ENCODE results near the gene BLOC1S6. TPM values are rescaled to one million over a fixed set of nuclear protein-coding genes. Genes with fewer than 3 reads are reported as not detected.

Gene BLOC1S6
- total and polyA plus RNA-seq, 4 experiments from 2014 or later = 38.8 to 43.9 (median 41.8) TPM

DNA sequence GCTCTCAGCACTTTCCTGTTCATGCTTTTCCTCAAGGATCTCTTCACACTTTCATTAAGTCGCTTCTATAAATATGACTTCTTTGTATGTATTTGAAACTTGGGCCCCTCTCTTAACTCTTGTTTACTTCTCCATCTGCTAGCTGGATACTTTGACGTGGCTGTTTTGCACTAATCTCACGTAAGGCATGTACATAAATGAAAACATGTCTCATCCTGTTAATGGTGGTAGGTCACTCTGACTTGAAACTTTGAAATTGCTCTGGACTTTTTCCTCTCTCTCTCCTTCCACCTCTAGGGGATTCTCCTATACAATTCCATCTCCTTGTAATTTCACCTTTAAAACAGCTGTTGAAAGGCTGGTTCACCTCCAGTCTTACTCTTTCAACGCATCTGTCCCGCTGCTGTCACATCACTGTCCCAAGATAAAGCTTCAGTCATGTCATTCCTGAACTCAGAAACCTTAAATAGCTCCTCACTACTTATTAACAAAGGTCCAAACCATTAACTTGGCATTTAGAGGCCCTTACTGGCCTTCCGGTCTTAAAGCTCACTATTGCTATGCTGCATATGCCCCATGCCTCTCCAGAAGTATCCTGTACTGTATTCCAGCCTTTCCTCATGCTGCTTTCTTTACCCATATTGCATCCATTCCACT lies 1.2 kb downstream of the BLOC1S6 start:
- H3K27ac ChIP-seq (ENCODE audit: low read depth, low read length) = peak overlapping the region; percentile 95
- peaks cover 44% of the 10 kb centered on the region for H3K4me1 ChIP-seq (ENCODE audit: insufficient read depth, low read length)
- no peaks in the 10 kb centered on the region for H3K27me3 ChIP-seq (ENCODE audit: insufficient read depth, low read length)
- CTCF ChIA-PET (ENCODE audit: partially characterized antibody) = interaction anchor here (1.0 to 4.4 kb wide), 8 partner anchors 9 to 390 kb away, joined by 3 to 32 read pairs (median 4); no protein-coding TSS in a partner anchor
- peak overlapping the region; percentile 92 to 100 (median 100) for H3K27ac Mint-ChIP-seq
- no peaks in the 10 kb centered on the region for H3K27me3 Mint-ChIP-seq
- H3K4me3 Mint-ChIP-seq = peak overlapping the region; percentile 96 to 100 (median 100)
- POLR2A ChIA-PET (ENCODE audit: partially characterized antibody) = interaction anchor here (0.7 to 3.8 kb wide), 15 partner anchors 8 to 400 kb away, joined by 3 to 44 read pairs (median 8); partner anchors contain the start of genes SHF, SLC30A4 and SQOR
- no peaks in the 10 kb centered on the region for H3K9me3 ChIP-seq (ENCODE audit: control insufficient read depth in 1 of 2, low read length in 2 of 2)
- H3K4me3 ChIP-seq (ENCODE audit: low read length in 2 of 2) = peak overlapping the region; percentile 89 to 99
- H3K4me1 Mint-ChIP-seq = peaks cover 22 to 48% (median 37%) of the 10 kb centered on the region in 4 donors
- intact Hi-C loops (cut with micrococcal nuclease) = loop anchor here (10.0 kb wide), 1 partner anchor 1164 kb away; the partner anchor contains the start of gene CTDSPL2
- H3K36me3 ChIP-seq (ENCODE audit: insufficient read depth, low read length) = no peaks in the 10 kb centered on the region
- H3K36me3 Mint-ChIP-seq = peaks cover under 1 to 19% of the 10 kb centered on the region in 2 donors
- no peaks in the 10 kb centered on the region for H3K9me3 Mint-ChIP-seq
- DNase-seq = no peak

DNA sequence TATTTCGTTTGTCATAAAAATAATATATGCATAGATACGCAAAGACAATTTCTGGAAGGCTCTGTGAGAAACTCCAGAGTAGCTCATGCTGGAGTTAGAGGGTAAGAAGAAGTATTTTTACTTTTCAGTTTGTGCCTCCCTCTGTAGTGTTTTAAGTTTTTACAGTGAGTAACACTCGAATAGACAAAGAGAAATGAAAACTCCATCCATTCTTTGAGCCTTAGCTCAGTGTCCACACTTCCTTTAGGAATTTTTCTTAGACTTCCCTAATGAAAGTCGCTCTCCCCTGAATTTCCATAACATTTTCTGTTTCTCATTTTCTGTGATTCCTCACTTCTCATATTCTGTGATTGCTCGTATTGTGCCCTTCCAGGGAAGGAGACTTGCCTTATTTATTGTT lies 2.1 kb downstream of the BLOC1S6 start:
- H3K36me3 ChIP-seq (ENCODE audit: insufficient read depth, low read length) = no peaks in the 10 kb centered on the region
- ChIA-PET POLR2A (ENCODE audit: partially characterized antibody) (interaction anchor here (3.8 kb wide), 2 partner anchors 45 to 187 kb away, joined by 39 to 44 read pairs; partner anchors contain the start of gene SQOR), CTCF (ENCODE audit: partially characterized antibody) (interaction anchor here (1.0 to 4.4 kb wide), 3 partner anchors 24 to 158 kb away, joined by 3 to 32 read pairs (median 9); no protein-coding TSS in a partner anchor)
- H3K27me3 Mint-ChIP-seq = no peaks in the 10 kb centered on the region
- peaks cover 22 to 48% (median 36%) of the 10 kb centered on the region in 4 donors for H3K4me1 Mint-ChIP-seq
- H3K9me3 ChIP-seq (ENCODE audit: control insufficient read depth in 1 of 2, low read length in 2 of 2) = no peaks in the 10 kb centered on the region
- intact Hi-C loops (cut with micrococcal nuclease) = loop anchor here (10.0 kb wide), 1 partner anchor 1164 kb away; the partner anchor contains the start of gene CTDSPL2
- peaks cover 44% of the 10 kb centered on the region for H3K4me1 ChIP-seq (ENCODE audit: insufficient read depth, low read length)
- H3K9me3 Mint-ChIP-seq = no peaks in the 10 kb centered on the region
- no peaks in the 10 kb centered on the region for H3K27me3 ChIP-seq (ENCODE audit: insufficient read depth, low read length)
- DNase-seq = no peak
- H3K27ac ChIP-seq (ENCODE audit: low read depth, low read length) = no peak overlapping the region
- H3K4me3 ChIP-seq (ENCODE audit: low read length in 2 of 2) = no peak overlapping the region
- H3K27ac Mint-ChIP-seq = peak overlapping the region in 2 of 7 donors; percentile 57 to 100
- H3K36me3 Mint-ChIP-seq = peaks cover 6 to 26% of the 10 kb centered on the region in 2 donors
- H3K4me3 Mint-ChIP-seq = peak overlapping the region in 7 of 8 donors; percentile 49 to 100 (median 100)

DNA sequence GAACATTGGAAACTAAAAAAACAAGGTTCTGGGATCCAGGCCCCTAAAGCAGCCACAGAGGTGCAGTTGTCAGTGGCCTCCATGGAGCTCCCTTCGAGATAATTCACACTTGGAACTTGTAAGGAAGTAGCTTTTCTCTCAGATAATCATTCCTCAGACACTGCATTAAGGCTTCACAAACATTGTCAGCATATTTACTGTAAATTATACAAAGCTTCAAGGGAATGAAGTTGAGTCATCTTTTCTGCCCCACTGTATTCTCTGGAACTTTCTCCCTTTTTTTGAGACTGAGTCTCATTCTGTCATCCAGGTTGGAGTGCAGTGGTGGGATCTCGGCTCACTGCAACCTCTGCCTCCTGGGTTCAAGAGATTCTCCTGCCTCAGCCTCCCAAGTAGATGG lies 7.1 kb downstream of the BLOC1S6 start:
- Histone ChIP-seq H3K36me3 (ENCODE audit: insufficient read depth, low read length) (no peaks in the 10 kb centered on the region), H3K27ac (ENCODE audit: low read depth, low read length) (no peak overlapping the region), H3K9me3 (ENCODE audit: control insufficient read depth in 1 of 2, low read length in 2 of 2) (no peaks in the 10 kb centered on the region), H3K4me3 (ENCODE audit: low read length in 2 of 2) (no peak overlapping the region), H3K27me3 (ENCODE audit: insufficient read depth, low read length) (no peaks in the 10 kb centered on the region), H3K4me1 (ENCODE audit: insufficient read depth, low read length) (peaks cover 11% of the 10 kb centered on the region)
- no peaks in the 10 kb centered on the region for H3K27me3 Mint-ChIP-seq
- peaks cover 4 to 13% (median 10%) of the 10 kb centered on the region in 4 donors for H3K4me1 Mint-ChIP-seq
- H3K36me3 Mint-ChIP-seq = peaks cover 18 to 36% of the 10 kb centered on the region in 2 donors
- no peaks in the 10 kb centered on the region for H3K9me3 Mint-ChIP-seq
- no peak overlapping the region for H3K27ac Mint-ChIP-seq
- no peak overlapping the region for H3K4me3 Mint-ChIP-seq
- ChIA-PET CTCF (ENCODE audit: partially characterized antibody) (interaction anchor here (0.5 to 1.6 kb wide), 7 partner anchors 9 to 137 kb away, joined by 3 to 7 read pairs (median 4); no protein-coding TSS in a partner anchor), POLR2A (ENCODE audit: partially characterized antibody) (no interaction called here)
- intact Hi-C loops (cut with micrococcal nuclease) = no loop called here
- no peak for DNase-seq

DNA sequence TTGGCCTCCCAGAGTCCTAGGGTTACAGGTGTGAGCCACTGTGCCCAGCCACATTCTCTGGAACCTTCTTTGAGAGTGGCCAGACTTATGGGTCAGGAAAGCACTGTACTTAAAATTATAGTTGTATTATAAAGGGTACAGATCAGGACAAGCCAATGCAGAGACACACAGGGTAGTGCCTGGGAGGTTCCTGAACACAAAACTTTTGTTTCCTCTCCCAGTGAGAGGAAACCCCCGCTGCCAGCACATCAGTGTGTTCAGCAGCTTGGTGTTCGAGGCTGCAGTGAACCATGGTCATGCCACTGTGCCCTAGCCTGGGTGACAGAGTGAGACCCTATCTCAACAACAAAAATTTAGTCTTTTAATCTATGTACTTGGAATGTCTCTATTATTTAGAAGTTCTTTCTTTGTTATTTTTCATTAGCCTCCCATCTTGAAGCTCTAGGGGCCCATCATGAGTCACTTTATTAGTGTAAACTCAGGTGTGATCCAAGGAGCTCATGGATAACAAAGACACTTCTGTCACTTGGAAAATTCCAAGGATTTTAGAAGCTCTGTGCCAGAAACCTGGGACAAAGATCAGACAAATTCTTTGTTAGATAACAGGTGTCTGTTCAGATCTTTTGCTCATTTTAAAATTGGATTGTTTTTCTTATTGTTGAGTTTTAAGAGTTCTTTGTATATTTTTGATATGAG lies 7.8 kb downstream of the BLOC1S6 start:
- Histone ChIP-seq H3K4me3 (ENCODE audit: low read length in 2 of 2) (no peak overlapping the region), H3K27me3 (ENCODE audit: insufficient read depth, low read length) (no peaks in the 10 kb centered on the region), H3K4me1 (ENCODE audit: insufficient read depth, low read length) (peaks cover 7% of the 10 kb centered on the region), H3K27ac (ENCODE audit: low read depth, low read length) (no peak overlapping the region), H3K36me3 (ENCODE audit: insufficient read depth, low read length) (no peaks in the 10 kb centered on the region), H3K9me3 (ENCODE audit: control insufficient read depth in 1 of 2, low read length in 2 of 2) (no peaks in the 10 kb centered on the region)
- Mint-ChIP-seq H3K4me3 (no peak overlapping the region), H3K27ac (no peak overlapping the region), H3K36me3 (peaks cover 18 to 36% of the 10 kb centered on the region in 2 donors), H3K4me1 (peaks cover 2 to 9% (median 6%) of the 10 kb centered on the region in 4 donors), H3K27me3 (no peaks in the 10 kb centered on the region), H3K9me3 (no peaks in the 10 kb centered on the region)
- no peak for DNase-seq
- ChIA-PET CTCF (ENCODE audit: partially characterized antibody) (interaction anchor here (1.1 to 1.6 kb wide), 4 partner anchors 12 to 19 kb away, joined by 4 to 7 read pairs (median 6); no protein-coding TSS in a partner anchor), POLR2A (ENCODE audit: partially characterized antibody) (no interaction called here)
- intact Hi-C loops (cut with micrococcal nuclease) = no loop called here

DNA sequence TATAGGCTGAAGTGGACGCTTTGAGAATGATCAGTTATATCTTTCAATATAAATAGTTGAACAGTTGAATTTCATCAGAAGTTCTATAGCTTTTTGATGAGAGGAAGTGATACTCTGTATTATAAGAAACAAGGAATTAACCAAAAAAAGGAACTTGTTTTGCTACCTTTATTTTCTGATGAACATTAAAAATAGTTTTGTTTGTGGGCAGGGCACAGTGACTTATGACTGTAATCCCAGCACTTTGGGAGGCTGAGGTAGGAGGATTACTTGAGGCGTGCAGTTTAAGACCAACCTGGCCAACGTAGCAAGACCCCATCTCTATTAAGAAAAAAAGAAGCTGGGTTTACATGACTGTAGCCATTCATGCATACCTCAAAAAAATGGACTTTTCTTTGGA lies 16.7 kb downstream of the BLOC1S6 start:
- intact Hi-C loops (cut with micrococcal nuclease) = no loop called here
- H3K4me3 Mint-ChIP-seq = no peak overlapping the region
- no peaks in the 10 kb centered on the region for H3K9me3 Mint-ChIP-seq
- H3K27ac ChIP-seq (ENCODE audit: low read depth, low read length) = no peak overlapping the region
- no peaks in the 10 kb centered on the region for H3K9me3 ChIP-seq (ENCODE audit: control insufficient read depth in 1 of 2, low read length in 2 of 2)
- no peak overlapping the region for H3K4me3 ChIP-seq (ENCODE audit: low read length in 2 of 2)
- H3K36me3 Mint-ChIP-seq = peaks cover 15 to 32% of the 10 kb centered on the region in 2 donors
- POLR2A ChIA-PET (ENCODE audit: partially characterized antibody) = no interaction called here
- no peak for DNase-seq
- H3K4me1 Mint-ChIP-seq = peaks cover 0 to 13% (median 3%) of the 10 kb centered on the region in 4 donors
- H3K36me3 ChIP-seq (ENCODE audit: insufficient read depth, low read length) = peaks cover 9% of the 10 kb centered on the region
- H3K27me3 ChIP-seq (ENCODE audit: insufficient read depth, low read length) = no peaks in the 10 kb centered on the region
- CTCF ChIA-PET (ENCODE audit: partially characterized antibody) = interaction anchor here (1.1 to 2.0 kb wide), 2 partner anchors 10 to 146 kb away, joined by 4 to 5 read pairs; no protein-coding TSS in a partner anchor
- no peaks in the 10 kb centered on the region for H3K4me1 ChIP-seq (ENCODE audit: insufficient read depth, low read length)
- no peaks in the 10 kb centered on the region for H3K27me3 Mint-ChIP-seq
- H3K27ac Mint-ChIP-seq = peak overlapping the region in 1 of 7 donors; percentile 18

DNA sequence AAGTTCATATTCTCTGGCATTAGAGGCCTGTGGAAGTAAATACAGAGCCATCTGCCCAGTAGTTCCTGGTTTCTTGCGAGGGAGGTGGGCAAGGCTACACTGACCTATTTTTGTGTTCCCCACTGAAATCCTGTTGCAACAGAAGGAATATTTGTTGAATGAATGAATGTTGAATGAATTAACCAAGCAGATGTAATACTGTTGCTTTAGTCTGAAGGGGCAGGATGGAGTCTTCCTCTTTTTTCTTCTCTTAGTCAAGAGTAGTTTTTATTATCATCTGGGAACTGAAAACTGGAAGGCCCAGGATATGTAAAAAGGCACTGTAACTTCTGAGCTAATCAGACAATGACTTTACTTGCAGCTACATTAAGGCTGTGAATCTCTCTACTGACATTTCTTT lies 17.1 kb downstream of the BLOC1S6 start:
- no peak overlapping the region for H3K27ac ChIP-seq (ENCODE audit: low read depth, low read length)
- H3K27me3 Mint-ChIP-seq = no peaks in the 10 kb centered on the region
- intact Hi-C loops (cut with micrococcal nuclease) = no loop called here
- peak overlapping the region in 3 of 7 donors; percentile 12 to 15 (median 15) for H3K27ac Mint-ChIP-seq
- no peaks in the 10 kb centered on the region for H3K9me3 Mint-ChIP-seq
- H3K36me3 Mint-ChIP-seq = peaks cover 15 to 36% of the 10 kb centered on the region in 2 donors
- CTCF ChIA-PET (ENCODE audit: partially characterized antibody) = interaction anchor here (2.0 kb wide), 1 partner anchor 10 kb away, joined by 5 read pairs; no protein-coding TSS in a partner anchor
- peaks cover 9% of the 10 kb centered on the region for H3K36me3 ChIP-seq (ENCODE audit: insufficient read depth, low read length)
- no peak overlapping the region for H3K4me3 ChIP-seq (ENCODE audit: low read length in 2 of 2)
- no peaks in the 10 kb centered on the region for H3K9me3 ChIP-seq (ENCODE audit: control insufficient read depth in 1 of 2, low read length in 2 of 2)
- H3K27me3 ChIP-seq (ENCODE audit: insufficient read depth, low read length) = no peaks in the 10 kb centered on the region
- H3K4me1 Mint-ChIP-seq = peaks cover 0 to 13% (median 3%) of the 10 kb centered on the region in 4 donors
- H3K4me1 ChIP-seq (ENCODE audit: insufficient read depth, low read length) = no peaks in the 10 kb centered on the region
- H3K4me3 Mint-ChIP-seq = no peak overlapping the region
- no peak for DNase-seq
- POLR2A ChIA-PET (ENCODE audit: partially characterized antibody) = no interaction called here

DNA sequence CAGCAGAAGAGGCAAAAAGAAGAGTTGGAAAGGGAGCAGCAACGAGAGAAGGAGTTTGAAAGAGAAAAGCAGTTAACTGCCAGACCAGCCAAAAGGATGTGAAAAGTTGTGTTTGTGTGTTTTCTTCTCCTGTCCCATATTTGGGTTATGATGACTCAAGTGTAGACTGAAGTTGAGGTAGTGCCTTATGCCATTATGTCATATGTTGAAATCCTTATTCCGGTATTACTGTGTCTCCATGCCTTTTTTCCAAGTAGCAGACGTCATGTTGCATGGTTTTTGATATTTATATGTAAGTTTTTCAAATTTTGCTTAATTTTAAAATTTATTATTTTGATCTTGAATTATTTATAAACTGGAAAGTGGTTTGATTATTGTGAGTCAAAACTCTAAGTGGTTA lies 19.2 kb downstream of the BLOC1S6 start:
- Mint-ChIP-seq H3K9me3 (no peaks in the 10 kb centered on the region), H3K27ac (peak overlapping the region in 1 of 7 donors; percentile 81), H3K36me3 (peaks cover 16 to 28% of the 10 kb centered on the region in 2 donors), H3K4me3 (no peak overlapping the region), H3K27me3 (no peaks in the 10 kb centered on the region), H3K4me1 (peaks cover 0 to 6% (median under 1%) of the 10 kb centered on the region in 4 donors)
- Histone ChIP-seq H3K4me1 (ENCODE audit: insufficient read depth, low read length) (no peaks in the 10 kb centered on the region), H3K36me3 (ENCODE audit: insufficient read depth, low read length) (peaks cover 9% of the 10 kb centered on the region), H3K27me3 (ENCODE audit: insufficient read depth, low read length) (no peaks in the 10 kb centered on the region), H3K27ac (ENCODE audit: low read depth, low read length) (no peak overlapping the region), H3K4me3 (ENCODE audit: low read length in 2 of 2) (no peak overlapping the region), H3K9me3 (ENCODE audit: control insufficient read depth in 1 of 2, low read length in 2 of 2) (no peaks in the 10 kb centered on the region)
- POLR2A ChIA-PET (ENCODE audit: partially characterized antibody) = no interaction called here
- no peak for DNase-seq
- CTCF ChIA-PET (ENCODE audit: partially characterized antibody) = interaction anchor here (1.0 to 1.9 kb wide), 3 partner anchors 8 to 176 kb away, joined by 4 to 6 read pairs (median 5); no protein-coding TSS in a partner anchor
- intact Hi-C loops (cut with micrococcal nuclease) = no loop called here

Data from CD4-positive, alpha-beta memory T cell (primary cell).